NCI-H2227 (cell line): ENCODE measurements around the gene KRTAP12-2.
"Not testable (repeated sequence)": the region's sequence is repeated elsewhere in the genome, so short reads cannot be mapped to it uniquely, and the experiment has no call there.

Experiments
- DNase-seq: peaks from one replicate; lab custom pipeline; 2025; ENCODE audit not compliant: unreplicated experiment; lab: John Stamatoyannopoulos, UW

The KRTAP12-2 gene

DNA sequence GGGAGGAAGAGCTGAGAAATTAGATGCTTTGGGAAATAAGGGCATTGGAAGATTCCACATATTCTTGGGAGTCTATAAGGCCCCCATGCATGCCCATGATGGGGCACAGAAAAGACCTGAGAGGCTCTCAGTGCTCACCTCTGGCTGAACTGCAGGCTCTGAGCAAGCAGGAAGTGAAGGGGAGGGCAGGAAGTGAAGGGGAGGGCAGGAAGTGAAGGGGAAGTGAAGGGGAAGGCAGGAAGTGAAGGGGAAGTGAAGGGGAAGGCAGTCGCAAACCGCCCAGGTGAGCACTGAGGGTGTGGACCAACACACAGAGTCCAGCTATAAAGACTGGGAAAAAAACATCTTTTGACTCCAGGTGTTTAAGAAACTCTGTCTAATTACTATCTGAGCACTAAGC lies 36.3 kb downstream of the KRTAP12-2 start:
- DNase-seq: no peak

DNA sequence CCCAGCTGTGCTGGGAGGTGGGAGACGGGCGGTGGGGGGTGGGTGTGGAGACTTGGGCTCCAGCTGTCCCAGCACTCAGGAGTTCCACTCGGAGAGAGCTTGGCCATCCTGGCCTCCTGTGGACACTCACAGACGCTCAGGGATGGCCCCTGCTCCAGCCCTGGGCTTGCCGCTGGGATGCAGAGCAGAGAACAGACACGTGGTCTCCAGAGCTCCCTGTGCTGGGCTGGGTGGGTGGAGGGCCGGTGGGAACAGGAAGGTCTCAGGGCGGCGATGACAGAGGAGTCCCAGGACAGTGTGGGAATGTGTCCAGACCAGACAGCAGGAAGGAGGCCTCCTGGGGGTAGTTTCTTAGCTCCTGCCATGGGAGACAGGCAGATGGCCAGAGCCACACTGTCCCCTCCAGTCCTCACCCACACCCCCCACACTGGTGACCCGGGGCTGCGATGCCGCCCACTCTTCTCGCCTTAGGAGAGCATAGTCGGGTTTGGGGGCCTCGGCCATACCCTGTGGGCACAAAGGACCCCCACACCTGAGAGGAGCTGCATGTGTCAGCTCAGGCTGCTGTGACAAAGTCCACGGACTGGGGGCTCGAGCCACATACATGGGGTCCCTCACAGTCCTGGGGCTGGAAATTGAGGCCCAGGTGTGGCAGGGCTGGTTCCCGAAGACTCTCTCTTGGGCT lies 37.9 kb downstream of the KRTAP12-2 start:
- DNase-seq: no peak

- DNase-seq: not testable (repeated sequence)
These were observed 38.9 kb downstream of the KRTAP12-2 start for GRCh38 chr21:44627831-44628233.

- not testable (repeated sequence) for DNase-seq
These were observed 39.4 kb downstream of the KRTAP12-2 start for GRCh38 chr21:44627181-44627822.

GRCh38 chr21:44626673-44627143 lies 40.0 kb downstream of the KRTAP12-2 start, which contains the start of gene KRTAP10-9:
TSS of gene KRTAP10-9 (plus strand) at chr21:44627093. CDS start at chr21:44627172, 79 bp downstream.
- DNase-seq: no peak

DNA sequence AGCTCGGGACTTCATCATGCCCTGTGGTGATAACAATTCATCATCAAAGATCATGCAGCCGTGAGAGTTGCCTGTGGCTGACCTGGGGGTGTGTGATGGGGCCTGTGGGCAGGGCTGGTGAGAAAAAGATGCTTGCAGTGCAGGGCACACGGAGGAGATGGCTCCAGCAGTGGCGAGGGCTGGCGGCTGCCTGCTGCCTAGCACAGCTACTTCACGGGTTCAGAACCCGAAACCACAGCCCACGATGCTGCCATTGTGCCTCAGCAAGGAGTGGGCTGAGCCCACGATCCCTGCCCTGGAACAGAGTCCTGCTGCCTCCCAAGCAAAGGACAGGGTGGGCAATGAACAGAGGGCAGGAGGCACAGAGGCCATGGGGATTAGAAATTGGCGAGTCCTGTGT lies 40.5 kb downstream of the KRTAP12-2 start:
- no peak for DNase-seq

GRCh38 chr21:44625756-44626155 lies 41.0 kb downstream of the KRTAP12-2 start:
- no peak for DNase-seq

DNA sequence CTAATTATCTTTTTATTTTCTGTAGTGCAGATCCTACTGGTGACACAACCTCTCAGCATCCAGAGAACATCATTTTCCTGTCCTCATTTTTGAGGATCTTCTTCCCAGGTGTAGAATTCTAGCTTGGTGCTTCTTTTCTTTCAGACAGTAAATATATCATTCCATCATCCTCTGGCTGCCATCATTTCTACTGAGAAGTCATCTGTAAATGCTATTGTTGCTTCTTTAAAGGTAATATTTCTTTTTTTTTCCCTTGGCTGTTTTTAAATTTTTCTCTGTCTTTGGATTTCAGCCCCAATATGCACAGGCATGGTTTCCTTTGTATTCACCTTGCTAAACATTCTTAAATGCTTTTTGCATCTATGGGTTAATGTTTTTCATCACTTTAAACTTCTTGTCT lies 43.2 kb downstream of the KRTAP12-2 start:
- DNase-seq: no peak

- DNase-seq: no peak
These were observed 46.8 kb downstream of the KRTAP12-2 start for GRCh38 chr21:44619886-44620285.

DNA sequence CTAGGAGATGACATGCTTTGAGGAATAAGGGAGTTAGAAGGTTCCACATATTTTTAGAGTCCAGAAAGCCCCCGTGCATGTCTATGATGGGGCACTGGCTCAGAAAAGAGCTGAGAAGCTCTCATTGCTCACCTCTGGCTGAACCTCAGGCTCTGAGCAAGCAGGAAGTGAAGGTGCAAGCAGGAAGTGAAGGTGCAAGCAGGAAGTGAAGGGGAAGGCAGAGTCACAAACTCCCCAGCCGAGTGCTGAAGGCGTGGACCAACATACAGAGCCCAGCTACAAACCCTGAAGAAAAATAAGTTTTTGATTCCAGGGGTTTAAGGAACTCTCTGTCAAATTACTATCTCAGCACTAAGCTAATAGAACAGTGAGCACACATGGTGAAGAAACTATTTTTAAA lies 47.8 kb downstream of the KRTAP12-2 start:
- no peak for DNase-seq

DNA sequence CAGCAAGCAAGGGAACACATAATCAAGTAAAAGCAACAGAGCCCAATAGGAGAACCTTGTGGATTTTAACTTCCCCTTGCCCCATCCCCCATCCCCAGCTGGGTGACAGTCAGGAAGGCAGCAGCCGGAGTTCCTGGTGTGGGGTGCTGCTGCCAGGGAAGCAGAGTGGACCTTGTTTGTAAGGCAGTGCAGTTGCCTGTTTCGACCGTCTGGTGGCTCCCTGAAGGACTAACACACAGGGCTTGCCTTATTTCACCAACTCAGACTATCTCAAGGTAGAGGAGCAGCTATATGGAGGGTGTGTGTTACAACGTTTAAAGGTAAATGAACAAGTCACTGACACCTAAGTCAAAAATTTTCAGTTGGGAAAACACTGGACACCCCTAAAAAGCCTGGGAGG lies 48.2 kb downstream of the KRTAP12-2 start:
- no peak for DNase-seq

DNA sequence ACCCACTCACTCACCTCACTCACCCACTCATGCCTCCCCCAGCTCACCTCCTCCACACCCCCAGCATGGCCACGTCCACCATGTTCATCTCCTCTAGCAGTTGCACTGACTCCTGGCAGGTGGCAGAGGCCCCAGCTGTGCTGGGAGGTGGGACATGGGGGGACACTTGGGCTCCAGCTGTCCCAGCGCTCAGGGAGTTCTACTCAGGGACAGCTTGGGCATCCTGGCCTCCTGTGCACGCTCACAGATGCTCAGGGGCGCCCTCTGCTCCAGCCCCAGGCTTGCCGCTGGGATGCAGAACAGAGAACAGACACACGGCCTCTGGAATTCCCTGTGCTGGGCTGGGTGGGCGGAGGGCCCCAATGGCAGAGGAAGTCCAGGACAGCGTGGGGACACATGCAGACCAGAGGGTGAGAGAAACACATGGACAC lies 49.6 kb downstream of the KRTAP12-2 start:
- DNase-seq: no peak

- DNase-seq: no peak
These were observed 50.2 kb downstream of the KRTAP12-2 start for GRCh38 chr21:44616591-44616926.
